GM18873 (cell line): ENCODE data around the gene CCNL2.
"Not testable (repeated sequence)": the region's sequence is repeated elsewhere in the genome, so short reads cannot be mapped to it uniquely, and the experiment has no call there.

Source experiments
- ATAC-seq: cut with Tn5 transposase; IDR thresholded peaks from one replicate; pipeline ENCODE4 v1.9.1; 2021; ENCODE audit warnings: mild to moderate bottlenecking, moderate library complexity, moderate number of reproducible peaks; ENCODE audit not compliant: unreplicated experiment, low FRiP score

CCNL2 gene

DNA sequence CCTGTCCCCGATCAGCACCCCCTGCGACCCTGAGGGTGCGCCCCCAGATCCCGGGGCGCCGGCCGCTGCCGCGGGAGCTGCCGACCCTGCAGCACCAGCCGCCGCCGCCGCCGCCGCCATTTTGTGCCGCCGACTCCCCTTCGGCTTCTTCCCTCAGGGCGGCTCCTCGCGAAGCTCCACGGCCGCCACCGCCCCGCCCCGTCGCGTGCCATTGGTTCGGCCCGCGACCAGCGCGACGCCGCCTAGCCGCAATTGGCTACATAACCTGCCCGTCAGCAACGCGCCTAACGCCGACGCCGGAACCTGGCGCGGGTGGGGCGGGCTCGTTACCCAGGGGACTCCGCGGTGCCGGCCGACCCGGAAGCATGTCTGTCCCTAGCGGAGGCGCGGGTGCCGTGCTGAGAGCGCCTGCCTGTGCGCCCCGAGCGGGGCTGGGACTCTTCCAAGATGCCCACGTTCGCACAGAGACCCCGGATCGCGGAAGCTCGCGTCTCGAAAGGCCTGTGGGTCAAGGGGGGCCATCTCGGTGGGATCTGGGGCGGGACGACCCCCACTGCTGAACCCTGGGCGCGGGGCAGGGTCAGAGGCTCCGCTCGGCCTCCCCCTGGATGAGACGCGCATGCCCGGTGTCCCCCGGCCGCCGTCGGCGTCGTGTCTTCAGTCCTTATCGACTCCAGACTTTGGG, at the start of gene CCNL2:
Gene CCNL2 (minus strand): TSS at position 149 of the 685 bp plus-strand sequence. CDS start 29 bp downstream, at position 120.
- ATAC-seq = peak; percentile 79

- not testable (repeated sequence) for ATAC-seq
Observed at GRCh38 chr1:1446631-1447030, 47.5 kb upstream of the CCNL2 start.

GRCh38 chr1:1442069-1442770, 43.1 kb upstream of the CCNL2 start:
- no peak for ATAC-seq

DNA sequence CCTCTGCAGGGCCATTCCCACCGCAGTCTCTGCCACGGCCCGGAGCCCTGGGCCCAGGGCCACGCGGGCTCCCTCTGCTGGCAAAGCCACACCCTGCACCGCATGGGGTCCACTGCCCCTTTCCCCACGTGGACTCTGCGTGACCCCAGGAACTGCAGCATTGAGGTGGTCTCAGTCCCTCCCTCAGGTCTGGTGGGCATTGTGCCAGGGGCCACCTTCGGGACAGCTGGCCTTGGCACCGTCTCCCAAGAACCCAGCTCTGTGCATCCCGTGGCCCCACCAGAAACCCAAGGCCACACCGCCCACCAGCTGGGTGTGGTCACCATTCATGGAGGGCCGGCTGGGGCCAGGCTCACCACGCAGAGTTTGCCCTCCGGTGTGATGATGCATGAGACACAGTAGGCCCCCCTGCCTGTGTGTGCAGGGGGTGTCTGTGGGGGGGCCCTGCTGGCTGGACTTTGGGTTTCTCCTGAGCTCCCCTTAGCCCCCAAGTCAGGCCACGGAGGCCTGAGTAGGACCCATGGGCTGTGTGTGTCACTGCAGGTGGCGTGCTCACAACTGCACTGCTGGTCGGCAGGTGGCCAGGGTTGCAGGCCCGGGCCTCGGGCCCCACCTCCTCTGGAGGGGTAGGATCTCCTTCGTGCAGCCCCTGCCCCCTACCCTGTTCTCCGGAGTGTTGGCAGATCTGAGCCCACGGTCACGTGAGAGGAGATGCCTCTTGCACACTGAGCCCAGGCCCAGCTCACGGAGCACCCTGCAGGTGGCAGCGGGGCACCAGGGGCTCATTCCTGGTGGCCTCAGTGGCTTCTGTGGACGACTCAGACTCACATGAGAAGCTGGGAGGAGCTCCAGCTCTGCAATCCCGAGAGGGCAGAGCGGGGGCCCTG, 42.1 kb upstream of the CCNL2 start:
- no peak for ATAC-seq

- ATAC-seq = no peak
Observed at GRCh38 chr1:1440262-1441001, 41.3 kb upstream of the CCNL2 start.

DNA sequence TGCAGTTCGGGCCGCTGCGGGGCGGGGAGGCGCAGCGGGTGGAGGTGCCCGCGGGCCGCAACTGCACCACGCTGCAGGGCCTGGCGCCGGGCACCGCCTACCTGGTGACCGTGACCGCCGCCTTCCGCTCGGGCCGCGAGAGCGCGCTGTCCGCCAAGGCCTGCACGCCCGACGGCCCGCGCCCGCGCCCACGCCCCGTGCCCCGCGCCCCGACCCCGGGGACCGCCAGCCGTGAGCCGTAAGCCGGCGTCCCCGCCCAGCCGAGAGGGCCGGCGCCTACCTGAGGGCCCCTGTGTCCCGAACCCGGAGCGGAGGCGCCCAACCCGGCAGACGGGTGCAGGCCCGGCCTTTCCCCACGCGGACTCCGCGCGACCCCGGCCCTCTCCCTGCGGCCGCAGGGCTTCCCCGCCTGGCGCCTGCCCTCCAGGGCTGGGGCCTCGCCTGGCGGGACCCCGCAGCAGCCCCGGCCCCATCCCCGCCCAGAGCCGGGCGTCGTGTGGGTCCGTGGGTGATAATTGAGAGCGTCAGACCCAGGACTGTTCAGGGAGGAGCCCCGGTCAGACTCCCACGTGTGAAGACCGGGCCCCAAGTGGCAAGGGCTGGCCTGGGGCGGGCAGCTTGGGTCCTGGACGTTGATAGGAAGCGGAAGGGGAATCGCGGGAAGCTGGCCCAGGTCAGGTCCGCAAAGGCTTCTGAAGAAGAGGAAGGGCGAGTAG, 40.6 kb upstream of the CCNL2 start:
- no peak for ATAC-seq

DNA sequence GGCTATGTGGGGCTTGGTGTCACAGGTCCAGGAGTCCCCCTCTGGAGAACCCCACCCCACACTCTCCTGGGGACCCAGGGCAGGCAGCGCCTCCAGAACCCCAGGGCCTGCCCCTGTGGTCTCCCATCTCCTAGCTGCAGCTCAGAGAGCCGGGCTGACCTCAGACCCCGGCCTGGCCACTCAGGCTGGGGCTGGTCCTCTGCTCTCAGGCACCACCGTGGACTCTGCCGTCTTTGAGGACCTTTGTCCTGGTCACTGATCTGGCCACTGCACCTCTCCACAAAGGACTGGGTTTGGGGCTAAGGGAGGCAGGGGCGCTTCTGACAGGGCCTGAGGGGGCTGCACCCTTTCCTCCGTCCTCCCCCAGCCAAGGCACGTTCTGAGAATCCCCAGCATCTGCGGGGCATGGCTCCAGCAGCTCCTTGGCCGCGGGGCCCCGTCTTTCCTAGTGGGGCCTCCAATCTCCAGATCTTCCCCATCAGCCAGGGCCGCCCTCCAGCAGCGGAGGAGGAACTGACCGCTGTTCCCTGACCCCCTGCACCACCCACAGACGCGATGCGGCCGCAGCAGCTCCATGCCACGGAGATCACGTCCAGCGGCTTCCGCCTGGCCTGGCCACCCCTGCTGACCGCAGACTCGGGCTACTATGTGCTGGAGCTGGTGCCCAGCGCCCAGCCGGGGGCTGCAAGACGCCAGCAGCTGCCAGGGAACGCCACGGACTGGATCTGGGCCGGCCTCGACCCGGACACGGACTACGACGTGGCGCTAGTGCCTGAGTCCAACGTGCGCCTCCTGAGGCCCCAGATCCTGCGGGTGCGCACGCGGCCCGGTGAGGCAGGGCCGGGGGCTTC, 39.6 kb upstream of the CCNL2 start:
- no peak for ATAC-seq

GRCh38 chr1:1437904-1438376, 38.8 kb upstream of the CCNL2 start:
- peak; percentile 45 for ATAC-seq

- ATAC-seq = no peak
Observed at GRCh38 chr1:1437033-1437903, 38.1 kb upstream of the CCNL2 start.

DNA sequence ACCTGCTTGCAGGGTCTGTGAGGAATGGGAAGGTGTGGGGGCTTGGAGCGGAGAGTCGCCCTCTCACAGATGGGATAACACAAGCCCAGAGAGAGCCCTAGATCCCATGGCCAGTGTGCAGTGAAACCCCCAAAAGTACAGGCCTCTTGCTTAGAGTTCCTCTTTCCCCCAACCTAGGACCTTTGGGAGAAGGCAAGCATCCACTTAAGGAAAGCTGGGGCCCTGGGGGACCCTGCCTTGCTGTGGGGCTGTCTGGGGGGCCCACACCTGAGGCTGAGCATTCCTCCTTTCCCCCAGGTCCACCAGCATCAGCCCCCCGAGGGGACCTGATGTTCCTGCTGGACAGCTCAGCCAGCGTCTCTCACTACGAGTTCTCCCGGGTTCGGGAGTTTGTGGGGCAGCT, 37.5 kb upstream of the CCNL2 start:
- ATAC-seq = no peak

DNA sequence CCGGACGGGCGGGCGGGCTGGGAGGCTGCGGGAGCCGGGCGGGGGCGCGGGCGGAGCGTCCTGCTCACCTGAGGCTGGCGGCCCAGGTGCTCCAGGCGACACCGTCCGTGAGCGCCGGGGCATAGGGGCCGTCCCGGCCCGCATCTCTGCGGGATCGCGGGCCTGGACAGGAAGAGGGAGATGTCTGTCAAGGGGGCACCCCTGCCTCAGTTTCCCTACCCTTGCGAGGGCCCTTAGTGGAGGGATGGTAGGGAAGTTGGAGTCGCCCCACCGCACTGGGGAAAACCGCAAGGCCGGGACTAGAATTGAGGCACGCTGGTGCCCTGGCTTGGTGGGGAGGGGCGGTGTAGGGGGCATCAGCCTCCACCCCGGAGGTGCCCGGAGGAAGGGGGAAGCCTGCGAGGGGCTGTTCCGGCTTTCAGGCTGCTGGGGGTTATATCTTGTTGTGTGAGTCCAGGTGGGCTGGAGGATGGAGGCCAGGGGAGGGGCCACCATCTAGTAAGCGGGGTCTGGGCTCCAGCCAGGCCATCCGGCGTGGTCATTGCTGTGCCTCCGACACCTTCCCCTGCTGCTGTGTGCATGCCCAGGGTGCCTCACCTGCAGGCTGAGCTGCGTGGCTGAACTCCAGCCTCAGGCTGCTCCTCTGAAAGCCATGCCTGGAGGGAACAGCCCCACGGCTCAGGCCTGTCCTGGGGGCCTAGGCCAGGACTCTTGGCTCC, 36.9 kb upstream of the CCNL2 start:
- no peak for ATAC-seq

- ATAC-seq = no peak
Observed at GRCh38 chr1:1435106-1435903, 36.2 kb upstream of the CCNL2 start, which contains the start of gene VWA1. Gene VWA1 (plus strand): TSS chr1:1435690. CDS start chr1:1435749, 59 bp downstream.

- no peak for ATAC-seq
Observed at GRCh38 chr1:1434824-1435105, 35.6 kb upstream of the CCNL2 start.

DNA sequence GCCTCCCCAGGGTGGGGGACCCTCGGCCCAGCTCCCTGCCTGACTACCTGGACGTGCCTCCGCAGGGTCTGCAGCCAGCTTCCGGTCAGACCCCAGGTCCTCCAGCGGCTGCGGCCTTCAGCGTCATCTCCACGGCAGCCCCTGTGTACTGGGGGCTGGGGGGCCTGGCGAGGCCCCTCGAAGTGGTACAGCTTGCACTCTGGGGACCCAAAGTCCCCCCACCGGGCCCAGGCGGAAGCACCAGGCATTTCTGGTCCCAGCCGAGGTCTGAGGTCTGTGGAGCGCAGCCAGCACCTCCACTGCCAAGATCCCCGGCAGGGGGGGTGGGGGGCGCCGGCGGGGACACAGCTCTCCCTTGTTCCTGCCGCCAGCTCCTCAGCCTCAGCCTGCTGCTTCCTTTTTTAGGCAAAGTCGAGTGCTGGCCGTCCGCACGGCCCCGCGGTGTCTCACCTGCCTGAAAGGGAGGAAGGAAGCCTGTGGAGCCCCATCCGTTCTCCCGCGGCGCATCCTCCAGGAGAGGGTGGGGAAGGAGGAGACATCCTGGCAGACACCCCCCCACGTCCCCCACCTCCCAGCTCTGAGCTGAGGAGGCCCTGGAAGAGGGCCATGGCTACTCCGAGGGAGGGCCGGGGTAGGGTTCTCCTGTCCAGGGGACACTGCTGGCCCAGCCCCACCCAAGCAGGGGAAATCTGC, 35.1 kb upstream of the CCNL2 start:
- ATAC-seq = no peak

- ATAC-seq = no peak
Observed at GRCh38 chr1:1433804-1434130, 34.6 kb upstream of the CCNL2 start.
